ENCODE measurements around the gene INTU.
"Not testable (repeated sequence)": the region's sequence is repeated elsewhere in the genome, so short reads cannot be mapped to it uniquely, and the experiment has no call there.

INTU gene

GRCh38 chr4:127641524-127641923 is 8.8 kb downstream of the INTU start:
- Histone ChIP-seq H3K4me3 (no peak overlapping the region), H3K27ac (peak overlapping the region in 6 of 21 experiments; percentile 9 to 73 (median 32))

- H3K4me3 ChIP-seq: no peak overlapping the region
- H3K27ac ChIP-seq: peak overlapping the region in 1 of 21 experiments; percentile 32
Measured at GRCh38 chr4:127642169-127642568, 9.4 kb downstream of the INTU start.

GRCh38 chr4:127643791-127644190 is 11.0 kb downstream of the INTU start:
- H3K27ac ChIP-seq: no peak overlapping the region
- no peak overlapping the region for H3K4me3 ChIP-seq

- Histone ChIP-seq H3K4me3 (no peak overlapping the region), H3K27ac (no peak overlapping the region)
Measured at GRCh38 chr4:127648061-127648460, 15.3 kb downstream of the INTU start.

- not testable (repeated sequence) for H3K27ac ChIP-seq, H3K4me3 ChIP-seq
Measured at GRCh38 chr4:127655590-127655989, 22.8 kb downstream of the INTU start.

GRCh38 chr4:127656047-127656680 is 23.4 kb downstream of the INTU start:
- Histone ChIP-seq H3K4me3 (no peak overlapping the region), H3K27ac (no peak overlapping the region)

GRCh38 chr4:127660284-127660885 is 27.6 kb downstream of the INTU start:
- Histone ChIP-seq H3K27ac (no peak overlapping the region), H3K4me3 (no peak overlapping the region)

GRCh38 chr4:127667116-127667515 is 34.4 kb downstream of the INTU start:
- Histone ChIP-seq H3K4me3 (no peak overlapping the region), H3K27ac (no peak overlapping the region)

- no peak overlapping the region for H3K4me3 ChIP-seq
Measured at GRCh38 chr4:127667772-127668171, 35.0 kb downstream of the INTU start.

GRCh38 chr4:127668770-127669169 is 36.0 kb downstream of the INTU start:
- H3K27ac ChIP-seq: no peak overlapping the region

More at GRCh38 chr4:127667772-127668171, 35.0 kb downstream of the INTU start:
- no peak overlapping the region for H3K27ac ChIP-seq

GRCh38 chr4:127669691-127670090 is 36.9 kb downstream of the INTU start:
- no peak overlapping the region for H3K4me3 ChIP-seq
- H3K27ac ChIP-seq: no peak overlapping the region

More at GRCh38 chr4:127668770-127669169, 36.0 kb downstream of the INTU start:
- no peak overlapping the region for H3K4me3 ChIP-seq

- Histone ChIP-seq H3K27ac (no peak overlapping the region), H3K4me3 (no peak overlapping the region)
Measured at GRCh38 chr4:127672111-127672510, 39.4 kb downstream of the INTU start.

- H3K4me3 ChIP-seq: no peak overlapping the region
- H3K27ac ChIP-seq: no peak overlapping the region
Measured at GRCh38 chr4:127685292-127685691, 52.5 kb downstream of the INTU start.

- Histone ChIP-seq H3K4me3 (no peak overlapping the region), H3K27ac (no peak overlapping the region)
Measured at GRCh38 chr4:127686658-127687057, 53.9 kb downstream of the INTU start.

GRCh38 chr4:127687580-127687979 is 54.8 kb downstream of the INTU start:
- Histone ChIP-seq H3K27ac (no peak overlapping the region), H3K4me3 (no peak overlapping the region)

- Histone ChIP-seq H3K4me3 (no peak overlapping the region), H3K27ac (no peak overlapping the region)
Measured at GRCh38 chr4:127698789-127699200, 66.0 kb downstream of the INTU start.

- no peak overlapping the region for H3K4me3 ChIP-seq
- H3K27ac ChIP-seq: peak overlapping the region in 14 of 21 experiments; percentile 11 to 66 (median 38)
Measured at GRCh38 chr4:127708985-127709384, 76.2 kb downstream of the INTU start.

- Histone ChIP-seq H3K4me3 (no peak overlapping the region), H3K27ac (peak overlapping the region in 13 of 21 experiments; percentile 8 to 66 (median 25))
Measured at GRCh38 chr4:127709456-127709855, 76.7 kb downstream of the INTU start.

- H3K27ac ChIP-seq: no peak within 1 kb of the TSS
- H3K4me3 ChIP-seq: no peak within 1 kb of the TSS
Measured at GRCh38 chr4:127730142-127730913, 97.6 kb downstream of the INTU start, which contains the start of gene SLC25A31. SLC25A31 (plus strand) TSS chr4:127730400; CDS start chr4:127730546, 146 bp downstream.

GRCh38 chr4:127731406-127731805 is 98.6 kb downstream of the INTU start:
- H3K27ac ChIP-seq: no peak overlapping the region

More at GRCh38 chr4:127731406-127731805, 98.6 kb downstream of the INTU start:
- H3K4me3 ChIP-seq: no peak overlapping the region

Measured in skin epidermis (tissue), 12 donors.